Fibroblast of lung (primary cell): ENCODE measurements around the gene LTO1. TPM values are rescaled to one million over a fixed set of nuclear protein-coding genes. Genes with fewer than 3 reads are reported as not detected.

Experiments used
- DNase-seq, 2 donors: peaks; one replicate each; pipeline versions ENCODE4 v3.0.0 to v3.0.0-alpha.2; 2010; ENCODE audit warnings: low read depth in 2 of 2
- H2AFZ ChIP-seq: 2 replicates; pipeline ENCODE4 v1.5.1; 2012; ENCODE audit warnings: low read length, control low read depth, inconsistent platforms
- H3K27ac ChIP-seq: 2 replicates; pipeline ENCODE4 v1.5.1; 2011; ENCODE audit warnings: low read length, control low read depth; ENCODE audit not compliant: insufficient read depth
- H3K27me3 ChIP-seq: 2 replicates; pipeline ENCODE4 v1.5.1; 2011; ENCODE audit warnings: mild to moderate bottlenecking, low read length; ENCODE audit not compliant: control insufficient read depth, insufficient read depth
- H3K36me3 ChIP-seq: 2 replicates; pipeline ENCODE4 v1.5.1; 2011; ENCODE audit warnings: low read length; ENCODE audit not compliant: control insufficient read depth, insufficient read depth
- H3K4me1 ChIP-seq: 2 replicates; pipeline ENCODE4 v1.5.1; 2011; ENCODE audit warnings: low read length; ENCODE audit not compliant: control insufficient read depth, insufficient read depth; ENCODE audit errors: extremely low read depth
- H3K4me2 ChIP-seq: 2 replicates; pipeline ENCODE4 v1.5.1; 2011; ENCODE audit warnings: low read length, control low read depth; ENCODE audit not compliant: insufficient read depth; ENCODE audit errors: extremely low read depth
- H3K4me3 ChIP-seq, 4 experiments: fragments of 200-600 bp in 1 of 4; sonication (generic) in 1 of 4; replicated peaks in 1 of 4; 2 replicates each; pipeline ENCODE4 v1.5.1; 2011 to 2016; ENCODE audit warnings: low read length in 4 of 4, low read depth in 3 of 4, mild to moderate bottlenecking in 3 of 4, control low read depth in 2 of 4, inconsistent platforms in 1 of 4, mixed read lengths in 1 of 4; ENCODE audit not compliant: insufficient read depth in 1 of 4; ENCODE audit errors: control extremely low read depth in 1 of 4
- H3K79me2 ChIP-seq: 2 replicates; pipeline ENCODE4 v1.5.1; 2012; ENCODE audit warnings: mild to moderate bottlenecking, low read length, inconsistent platforms; ENCODE audit not compliant: control insufficient read depth, insufficient read depth
- H3K9ac ChIP-seq: 2 replicates; pipeline ENCODE4 v1.5.1; 2011; ENCODE audit warnings: mild to moderate bottlenecking, low read length, control low read depth; ENCODE audit not compliant: insufficient read depth
- H3K9me3 ChIP-seq: 2 replicates; pipeline ENCODE4 v1.5.1; 2012; ENCODE audit warnings: low read depth, low read length; ENCODE audit not compliant: control insufficient read depth, insufficient read depth
- H4K20me1 ChIP-seq: 2 replicates; pipeline ENCODE4 v1.5.1; 2011; ENCODE audit warnings: low read length; ENCODE audit not compliant: control insufficient read depth, insufficient read depth; ENCODE audit errors: extremely low read depth
- EZH2 ChIP-seq: IDR thresholded peaks from 2 replicates; pipeline ENCODE4 v1.5.1; 2012; ENCODE audit warnings: low read length, control low read depth, mild to moderate bottlenecking; ENCODE audit errors: missing control alignments
- polyA plus RNA-seq, 2 donors: library from polyadenylated mRNA; depleted of rRNA in 1 of 2; stranded (reverse) in 1 of 2; unstranded in 1 of 2; fragments of >200 nt; gene quantifications; 2 replicates each; pipeline ENCODE4 v1.2.1, GENCODE V29; 2011 to 2012; ENCODE audit warnings: missing spikeins in 1 of 2
- total RNA-seq: library from RNA; depleted of rRNA; stranded (reverse); fragments of >200 nt; gene quantifications from 2 replicates; pipeline ENCODE4 v1.2.1, GENCODE V29; 2014
- TF ChIP-seq, protein P1 (sequence below), 2 donors: IDR thresholded peaks in 1 of 2; conservative IDR thresholded peaks in 1 of 2; 1 replicate in 1 of 2; 2 replicates in 1 of 2; pipeline ENCODE4 v1.5.1; 2011 to 2012; ENCODE audit warnings: low read length in 2 of 2, control low read depth in 1 of 2, inconsistent platforms in 1 of 2, low read depth in 1 of 2, mild to moderate bottlenecking in 1 of 2

The LTO1 gene
- total and polyA plus RNA-seq, 2 donors (not counting 1 experiment from before 2014, with no cell fraction given), result 18.1 to 25.4 TPM

DNA sequence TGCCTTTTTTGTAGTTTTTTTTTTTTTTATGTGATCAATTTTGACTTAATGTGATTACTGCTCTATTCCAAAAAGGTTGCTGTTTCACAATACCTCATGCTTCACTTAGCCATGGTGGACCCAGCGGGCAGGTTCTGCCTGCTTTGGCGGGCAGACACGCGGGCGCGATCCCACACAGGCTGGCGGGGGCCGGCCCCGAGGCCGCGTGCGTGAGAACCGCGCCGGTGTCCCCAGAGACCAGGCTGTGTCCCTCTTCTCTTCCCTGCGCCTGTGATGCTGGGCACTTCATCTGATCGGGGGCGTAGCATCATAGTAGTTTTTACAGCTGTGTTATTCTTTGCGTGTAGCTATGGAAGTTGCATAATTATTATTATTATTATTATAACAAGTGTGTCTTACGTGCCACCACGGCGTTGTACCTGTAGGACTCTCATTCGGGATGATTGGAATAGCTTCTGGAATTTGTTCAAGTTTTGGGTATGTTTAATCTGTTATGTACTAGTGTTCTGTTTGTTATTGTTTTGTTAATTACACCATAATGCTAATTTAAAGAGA is 21.7 kb downstream of the LTO1 start:
- TF ChIP-seq, protein P1, sequence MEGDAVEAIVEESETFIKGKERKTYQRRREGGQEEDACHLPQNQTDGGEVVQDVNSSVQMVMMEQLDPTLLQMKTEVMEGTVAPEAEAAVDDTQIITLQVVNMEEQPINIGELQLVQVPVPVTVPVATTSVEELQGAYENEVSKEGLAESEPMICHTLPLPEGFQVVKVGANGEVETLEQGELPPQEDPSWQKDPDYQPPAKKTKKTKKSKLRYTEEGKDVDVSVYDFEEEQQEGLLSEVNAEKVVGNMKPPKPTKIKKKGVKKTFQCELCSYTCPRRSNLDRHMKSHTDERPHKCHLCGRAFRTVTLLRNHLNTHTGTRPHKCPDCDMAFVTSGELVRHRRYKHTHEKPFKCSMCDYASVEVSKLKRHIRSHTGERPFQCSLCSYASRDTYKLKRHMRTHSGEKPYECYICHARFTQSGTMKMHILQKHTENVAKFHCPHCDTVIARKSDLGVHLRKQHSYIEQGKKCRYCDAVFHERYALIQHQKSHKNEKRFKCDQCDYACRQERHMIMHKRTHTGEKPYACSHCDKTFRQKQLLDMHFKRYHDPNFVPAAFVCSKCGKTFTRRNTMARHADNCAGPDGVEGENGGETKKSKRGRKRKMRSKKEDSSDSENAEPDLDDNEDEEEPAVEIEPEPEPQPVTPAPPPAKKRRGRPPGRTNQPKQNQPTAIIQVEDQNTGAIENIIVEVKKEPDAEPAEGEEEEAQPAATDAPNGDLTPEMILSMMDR (conservative IDR thresholded peaks at IDR 0.05 in 1 of 2, IDR thresholded peaks at IDR 0.05 in 1 of 2; ENCODE audit: low read depth in 1 of 2, low read length in 2 of 2), result no peak
- TF ChIP-seq EZH2, result no peak
- H3K4me1 ChIP-seq, result no peaks in the 10 kb centered on the region
- no peaks in the 10 kb centered on the region for H3K27me3 ChIP-seq
- H2AFZ ChIP-seq, result no peak overlapping the region
- H3K36me3 ChIP-seq, result peaks cover 42% of the 10 kb centered on the region
- no peaks in the 10 kb centered on the region for H4K20me1 ChIP-seq
- H3K9me3 ChIP-seq, result no peaks in the 10 kb centered on the region
- peaks cover 20% of the 10 kb centered on the region for H3K79me2 ChIP-seq
- no peak overlapping the region for H3K9ac ChIP-seq
- H3K4me2 ChIP-seq, result no peak overlapping the region
- DNase-seq, result no peak
- H3K27ac ChIP-seq, result no peak overlapping the region
- no peak overlapping the region for H3K4me3 ChIP-seq

DNA sequence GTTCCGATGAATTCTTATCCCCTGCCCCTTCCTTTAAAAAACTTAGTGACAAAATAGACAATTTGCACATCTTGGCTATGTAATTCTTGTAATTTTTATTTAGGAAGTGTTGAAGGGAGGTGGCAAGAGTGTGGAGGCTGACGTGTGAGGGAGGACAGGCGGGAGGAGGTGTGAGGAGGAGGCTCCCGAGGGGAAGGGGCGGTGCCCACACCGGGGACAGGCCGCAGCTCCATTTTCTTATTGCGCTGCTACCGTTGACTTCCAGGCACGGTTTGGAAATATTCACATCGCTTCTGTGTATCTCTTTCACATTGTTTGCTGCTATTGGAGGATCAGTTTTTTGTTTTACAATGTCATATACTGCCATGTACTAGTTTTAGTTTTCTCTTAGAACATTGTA is 22.2 kb downstream of the LTO1 start:
- H3K27me3 ChIP-seq, result no peaks in the 10 kb centered on the region
- no peak overlapping the region for H3K4me3 ChIP-seq
- H3K27ac ChIP-seq, result no peak overlapping the region
- H3K9ac ChIP-seq, result no peak overlapping the region
- no peaks in the 10 kb centered on the region for H3K4me1 ChIP-seq
- H3K4me2 ChIP-seq, result no peak overlapping the region
- H3K9me3 ChIP-seq, result no peaks in the 10 kb centered on the region
- H4K20me1 ChIP-seq, result no peaks in the 10 kb centered on the region
- TF ChIP-seq, protein P1 (conservative IDR thresholded peaks at IDR 0.05 in 1 of 2, IDR thresholded peaks at IDR 0.05 in 1 of 2; ENCODE audit: low read depth in 1 of 2, low read length in 2 of 2), result no peak
- no peak for TF ChIP-seq EZH2
- H3K79me2 ChIP-seq, result peaks cover 24% of the 10 kb centered on the region
- H3K36me3 ChIP-seq, result peaks cover 44% of the 10 kb centered on the region
- no peak overlapping the region for H2AFZ ChIP-seq
- DNase-seq, result no peak

DNA sequence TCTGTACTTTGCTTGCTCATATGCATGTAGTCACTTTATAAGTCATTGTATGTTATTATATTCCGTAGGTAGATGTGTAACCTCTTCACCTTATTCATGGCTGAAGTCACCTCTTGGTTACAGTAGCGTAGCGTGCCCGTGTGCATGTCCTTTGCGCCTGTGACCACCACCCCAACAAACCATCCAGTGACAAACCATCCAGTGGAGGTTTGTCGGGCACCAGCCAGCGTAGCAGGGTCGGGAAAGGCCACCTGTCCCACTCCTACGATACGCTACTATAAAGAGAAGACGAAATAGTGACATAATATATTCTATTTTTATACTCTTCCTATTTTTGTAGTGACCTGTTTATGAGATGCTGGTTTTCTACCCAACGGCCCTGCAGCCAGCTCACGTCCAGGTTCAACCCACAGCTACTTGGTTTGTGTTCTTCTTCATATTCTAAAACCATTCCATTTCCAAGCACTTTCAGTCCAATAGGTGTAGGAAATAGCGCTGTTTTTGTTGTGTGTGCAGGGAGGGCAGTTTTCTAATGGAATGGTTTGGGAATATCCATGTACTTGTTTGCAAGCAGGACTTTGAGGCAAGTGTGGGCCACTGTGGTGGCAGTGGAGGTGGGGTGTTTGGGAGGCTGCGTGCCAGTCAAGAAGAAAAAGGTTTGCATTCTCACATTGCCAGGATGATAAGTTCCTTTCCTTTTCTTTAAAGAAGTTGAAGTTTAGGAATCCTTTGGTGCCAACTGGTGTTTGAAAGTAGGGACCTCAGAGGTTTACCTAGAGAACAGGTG is 23.1 kb downstream of the LTO1 start:
- no peak overlapping the region for H3K9ac ChIP-seq
- no peak overlapping the region for H2AFZ ChIP-seq
- no peak for TF ChIP-seq EZH2
- TF ChIP-seq, protein P1 (conservative IDR thresholded peaks at IDR 0.05 in 1 of 2, IDR thresholded peaks at IDR 0.05 in 1 of 2; ENCODE audit: low read depth in 1 of 2, low read length in 2 of 2), result no peak
- H3K4me3 ChIP-seq, result no peak overlapping the region
- H4K20me1 ChIP-seq, result no peaks in the 10 kb centered on the region
- no peaks in the 10 kb centered on the region for H3K9me3 ChIP-seq
- H3K4me1 ChIP-seq, result no peaks in the 10 kb centered on the region
- peaks cover 54% of the 10 kb centered on the region for H3K36me3 ChIP-seq
- H3K79me2 ChIP-seq, result peaks cover 34% of the 10 kb centered on the region
- no peak overlapping the region for H3K27ac ChIP-seq
- no peak for DNase-seq
- no peaks in the 10 kb centered on the region for H3K27me3 ChIP-seq
- no peak overlapping the region for H3K4me2 ChIP-seq
